Muscle of arm (tissue), 12 donors: ENCODE data around the gene TSACC. TPM values are rescaled to one million over a fixed set of nuclear protein-coding genes. Genes with fewer than 3 reads are reported as not detected.

Experiments used
- DNase-seq: peaks from one replicate; pipeline ENCODE4 v3.0.0-alpha.2; 2013
- polyA plus RNA-seq, 12 donors: library from polyadenylated mRNA; unstranded; fragments of 120-200 nt; gene quantifications; one replicate each; pipeline ENCODE4 v1.2.1, GENCODE V29; 2013; ENCODE audit not compliant: insufficient read length in 12 of 12

TSACC gene
- polyA plus RNA-seq, 12 donors: 0.60 to 1.4 (median 0.89) TPM; not detected in 2

DNA sequence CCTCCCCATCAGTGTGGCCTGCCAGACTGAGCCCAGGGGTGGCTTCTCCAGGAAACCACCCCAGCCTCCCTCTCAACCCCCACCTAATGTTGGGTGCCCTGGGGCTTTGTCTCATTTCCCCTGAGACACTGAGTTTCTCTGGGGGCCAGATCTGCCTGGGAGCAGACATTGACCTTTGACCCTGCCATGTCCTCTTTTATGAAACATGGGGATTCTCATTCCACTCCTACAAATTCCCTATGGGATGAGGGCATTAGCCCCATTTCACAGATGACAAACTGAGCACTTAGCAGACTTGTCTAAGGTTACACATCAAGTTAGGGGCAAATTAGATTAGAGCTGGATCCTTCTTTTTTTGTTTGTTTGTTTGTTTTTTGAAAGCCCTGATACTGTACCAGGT lies 54.8 kb downstream of the TSACC start:
- DNase-seq: no peak

DNA sequence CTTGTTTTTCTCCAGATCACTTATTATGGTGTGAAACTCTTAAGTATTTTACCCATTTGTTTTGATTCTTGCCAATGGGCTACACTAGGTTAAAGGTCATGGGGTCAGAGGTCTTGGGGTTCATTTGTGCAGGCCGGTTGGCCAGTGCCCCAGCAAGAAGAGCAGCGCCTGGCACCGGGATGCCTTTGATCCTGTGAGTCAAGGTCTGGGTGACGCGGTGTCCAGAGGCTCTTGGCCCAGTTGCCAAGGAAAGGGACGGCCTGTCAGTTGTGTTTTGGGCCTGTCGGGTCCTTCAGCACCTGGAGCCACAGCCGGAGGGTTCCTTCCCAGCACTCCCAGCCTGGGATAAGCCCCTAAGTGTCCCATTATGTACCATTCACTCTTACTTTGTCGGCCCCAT lies 55.8 kb downstream of the TSACC start:
- DNase-seq: no peak

DNA sequence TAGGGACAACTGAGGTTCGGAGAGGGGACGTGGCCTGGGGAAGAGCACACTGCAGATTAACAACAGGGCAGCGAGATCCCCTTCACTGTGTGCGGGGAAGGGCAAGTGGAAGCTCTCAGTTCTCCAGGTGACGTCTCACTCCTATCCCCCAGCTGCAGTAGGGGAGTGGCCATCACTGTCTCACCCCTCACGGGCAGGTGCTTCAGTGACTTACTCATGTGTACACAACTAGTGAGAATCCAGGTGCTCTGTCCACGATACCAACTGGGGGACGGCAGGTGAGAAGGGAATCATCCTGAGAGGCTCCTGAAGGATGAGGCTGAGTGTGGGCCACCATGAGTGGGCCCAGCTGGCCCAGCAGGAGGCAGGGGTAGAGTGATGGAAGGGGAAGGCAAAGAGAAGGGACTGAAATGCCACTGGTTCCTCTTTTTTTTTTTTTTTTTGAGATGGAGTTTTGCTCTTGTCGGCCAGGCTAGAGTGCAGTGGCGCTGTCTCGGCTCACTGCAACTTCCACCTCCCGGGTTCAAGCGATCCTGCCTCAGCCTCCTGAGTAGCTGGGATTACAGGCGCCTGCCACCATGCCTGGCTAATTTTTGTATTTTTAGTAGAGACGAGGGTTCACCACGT lies 56.6 kb downstream of the TSACC start:
- DNase-seq: no peak

Other genes starting within 250 kb of the TSACC start
- gene LMNA, start 223.8 kb upstream of the TSACC start, polyA plus RNA-seq: 100 to 1,000 TPM; 240 to 804 (median 293) TPM
- 10 to 100 TPM in 2 of 12 donors, 1 to 10 TPM in 9, not detected in 1; 2.2 to 16.5 (median 3.4) TPM for gene SEMA4A, start 184.9 kb upstream of the TSACC start, polyA plus RNA-seq
- gene SLC25A44, start 144.4 kb upstream of the TSACC start, polyA plus RNA-seq: 10 to 100 TPM in 11 of 12 donors, not detected in 1; 10.5 to 15.8 (median 12.1) TPM
- gene PMF1, start 125.5 kb upstream of the TSACC start, polyA plus RNA-seq: 10 to 100 TPM in 11 of 12 donors, not detected in 1; 37.1 to 66.7 (median 40.6) TPM
- 1 to 10 TPM in 6 of 12 donors, under 1 TPM in 4, not detected in 2; 0.38 to 4.8 (median 1.4) TPM for gene BGLAP, start 96.3 kb upstream of the TSACC start, polyA plus RNA-seq
- 1 to 10 TPM in 11 of 12 donors, not detected in 1; 1.6 to 6.9 (median 3.6) TPM for gene PAQR6, start 90.5 kb upstream of the TSACC start, polyA plus RNA-seq
- gene SMG5, start 55.7 kb upstream of the TSACC start, polyA plus RNA-seq: 10 to 100 TPM in 11 of 12 donors, not detected in 1; 38.6 to 55.8 (median 48.6) TPM
- 10 to 100 TPM in 1 of 12 donors, 1 to 10 TPM in 10, not detected in 1; 3.5 to 17.4 (median 4.2) TPM for gene TMEM79, start 54.2 kb upstream of the TSACC start, polyA plus RNA-seq
- 10 to 100 TPM in 11 of 12 donors, not detected in 1; 12.7 to 57.9 (median 21.4) TPM for gene GLMP, start 42.8 kb upstream of the TSACC start, polyA plus RNA-seq
- gene VHLL, start 39.2 kb upstream of the TSACC start, polyA plus RNA-seq: under 1 TPM in 1 of 12 donors, not detected in 11; 0.27 TPM
- 100 to 1,000 TPM in 11 of 12 donors, not detected in 1; 119 to 268 (median 248) TPM for gene CCT3, start 234 bp upstream of the TSACC start, polyA plus RNA-seq
- under 1 TPM in 1 of 12 donors, not detected in 11; 0.27 TPM for gene RHBG, start 30.7 kb downstream of the TSACC start, polyA plus RNA-seq
- gene MEF2D, start 162.2 kb downstream of the TSACC start, polyA plus RNA-seq: 10 to 100 TPM in 11 of 12 donors, not detected in 1; 44.4 to 95.3 (median 69.1) TPM
- 10 to 100 TPM in 1 of 12 donors, 1 to 10 TPM in 10, not detected in 1; 4.6 to 15.7 (median 7.9) TPM for gene IQGAP3, start 234.0 kb downstream of the TSACC start, polyA plus RNA-seq
- gene TTC24, start 241.2 kb downstream of the TSACC start, polyA plus RNA-seq: under 1 TPM in 8 of 12 donors, not detected in 4; 0.19 to 0.70 (median 0.29) TPM